Measurements from ENCODE around the gene TRAPPC3.

The TRAPPC3 gene

DNA sequence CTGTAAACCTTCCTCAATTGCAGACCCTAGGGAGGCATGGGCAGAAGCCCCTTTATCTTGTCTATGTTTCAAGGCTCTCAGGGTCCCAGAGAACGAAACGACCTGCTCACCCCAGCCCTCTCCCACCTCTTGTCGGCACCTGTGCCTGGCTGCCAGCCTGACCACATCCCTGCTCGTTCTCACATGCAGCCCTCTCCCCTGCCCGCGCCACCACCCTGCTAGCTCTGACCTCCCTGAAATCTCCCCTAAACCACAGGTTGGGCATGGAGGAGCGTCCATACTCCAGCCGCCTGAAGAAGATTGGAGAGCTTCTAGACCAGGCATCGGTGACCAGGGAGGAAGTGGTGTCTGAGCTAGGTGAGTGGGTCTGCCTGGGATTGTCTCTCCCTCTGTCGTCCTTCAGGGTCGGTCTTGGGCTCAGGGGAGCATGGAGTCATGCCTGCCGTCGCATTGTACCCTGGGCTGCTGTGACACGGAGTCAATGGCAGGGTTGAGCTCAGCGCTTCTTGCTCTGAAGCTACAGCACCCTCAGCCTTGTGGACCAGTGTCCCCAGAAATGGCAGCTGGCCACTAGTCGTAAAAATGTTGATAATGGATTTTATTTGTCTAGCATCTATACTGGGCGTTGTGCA lies 57.0 kb downstream of the TRAPPC3 start:
- TF ChIP-seq, protein P1, sequence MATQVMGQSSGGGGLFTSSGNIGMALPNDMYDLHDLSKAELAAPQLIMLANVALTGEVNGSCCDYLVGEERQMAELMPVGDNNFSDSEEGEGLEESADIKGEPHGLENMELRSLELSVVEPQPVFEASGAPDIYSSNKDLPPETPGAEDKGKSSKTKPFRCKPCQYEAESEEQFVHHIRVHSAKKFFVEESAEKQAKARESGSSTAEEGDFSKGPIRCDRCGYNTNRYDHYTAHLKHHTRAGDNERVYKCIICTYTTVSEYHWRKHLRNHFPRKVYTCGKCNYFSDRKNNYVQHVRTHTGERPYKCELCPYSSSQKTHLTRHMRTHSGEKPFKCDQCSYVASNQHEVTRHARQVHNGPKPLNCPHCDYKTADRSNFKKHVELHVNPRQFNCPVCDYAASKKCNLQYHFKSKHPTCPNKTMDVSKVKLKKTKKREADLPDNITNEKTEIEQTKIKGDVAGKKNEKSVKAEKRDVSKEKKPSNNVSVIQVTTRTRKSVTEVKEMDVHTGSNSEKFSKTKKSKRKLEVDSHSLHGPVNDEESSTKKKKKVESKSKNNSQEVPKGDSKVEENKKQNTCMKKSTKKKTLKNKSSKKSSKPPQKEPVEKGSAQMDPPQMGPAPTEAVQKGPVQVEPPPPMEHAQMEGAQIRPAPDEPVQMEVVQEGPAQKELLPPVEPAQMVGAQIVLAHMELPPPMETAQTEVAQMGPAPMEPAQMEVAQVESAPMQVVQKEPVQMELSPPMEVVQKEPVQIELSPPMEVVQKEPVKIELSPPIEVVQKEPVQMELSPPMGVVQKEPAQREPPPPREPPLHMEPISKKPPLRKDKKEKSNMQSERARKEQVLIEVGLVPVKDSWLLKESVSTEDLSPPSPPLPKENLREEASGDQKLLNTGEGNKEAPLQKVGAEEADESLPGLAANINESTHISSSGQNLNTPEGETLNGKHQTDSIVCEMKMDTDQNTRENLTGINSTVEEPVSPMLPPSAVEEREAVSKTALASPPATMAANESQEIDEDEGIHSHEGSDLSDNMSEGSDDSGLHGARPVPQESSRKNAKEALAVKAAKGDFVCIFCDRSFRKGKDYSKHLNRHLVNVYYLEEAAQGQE (IDR thresholded peaks at IDR 0.05; ENCODE audit: insufficient replicate concordance, low read depth), result no peak
- TF ChIP-seq, protein P2, sequence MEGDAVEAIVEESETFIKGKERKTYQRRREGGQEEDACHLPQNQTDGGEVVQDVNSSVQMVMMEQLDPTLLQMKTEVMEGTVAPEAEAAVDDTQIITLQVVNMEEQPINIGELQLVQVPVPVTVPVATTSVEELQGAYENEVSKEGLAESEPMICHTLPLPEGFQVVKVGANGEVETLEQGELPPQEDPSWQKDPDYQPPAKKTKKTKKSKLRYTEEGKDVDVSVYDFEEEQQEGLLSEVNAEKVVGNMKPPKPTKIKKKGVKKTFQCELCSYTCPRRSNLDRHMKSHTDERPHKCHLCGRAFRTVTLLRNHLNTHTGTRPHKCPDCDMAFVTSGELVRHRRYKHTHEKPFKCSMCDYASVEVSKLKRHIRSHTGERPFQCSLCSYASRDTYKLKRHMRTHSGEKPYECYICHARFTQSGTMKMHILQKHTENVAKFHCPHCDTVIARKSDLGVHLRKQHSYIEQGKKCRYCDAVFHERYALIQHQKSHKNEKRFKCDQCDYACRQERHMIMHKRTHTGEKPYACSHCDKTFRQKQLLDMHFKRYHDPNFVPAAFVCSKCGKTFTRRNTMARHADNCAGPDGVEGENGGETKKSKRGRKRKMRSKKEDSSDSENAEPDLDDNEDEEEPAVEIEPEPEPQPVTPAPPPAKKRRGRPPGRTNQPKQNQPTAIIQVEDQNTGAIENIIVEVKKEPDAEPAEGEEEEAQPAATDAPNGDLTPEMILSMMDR (IDR thresholded peaks at IDR 0.05; ENCODE audit: insufficient read depth, low read length), result no peak
- TF ChIP-seq GABPA (IDR thresholded peaks at IDR 0.05; ENCODE audit: low read depth) (no peak), SPI1 (IDR thresholded peaks at IDR 0.05; ENCODE audit: borderline replicate concordance, low read depth) (no peak), POLR2AphosphoS5 (IDR thresholded peaks at IDR 0.05; ENCODE audit: low read depth) (no peak)
- H3K27ac ChIP-seq (replicated peaks), result no peak overlapping the region
- no peak for DNase-seq (ENCODE audit: low read depth in 1 of 2, low spot score in 1 of 2)
- no peaks in the 10 kb centered on the region for H3K27me3 ChIP-seq (ENCODE audit: insufficient read depth, poor library complexity, severe bottlenecking)
- no peak overlapping the region for H3K4me3 ChIP-seq (replicated peaks; ENCODE audit: insufficient read depth, low read length)

DNA sequence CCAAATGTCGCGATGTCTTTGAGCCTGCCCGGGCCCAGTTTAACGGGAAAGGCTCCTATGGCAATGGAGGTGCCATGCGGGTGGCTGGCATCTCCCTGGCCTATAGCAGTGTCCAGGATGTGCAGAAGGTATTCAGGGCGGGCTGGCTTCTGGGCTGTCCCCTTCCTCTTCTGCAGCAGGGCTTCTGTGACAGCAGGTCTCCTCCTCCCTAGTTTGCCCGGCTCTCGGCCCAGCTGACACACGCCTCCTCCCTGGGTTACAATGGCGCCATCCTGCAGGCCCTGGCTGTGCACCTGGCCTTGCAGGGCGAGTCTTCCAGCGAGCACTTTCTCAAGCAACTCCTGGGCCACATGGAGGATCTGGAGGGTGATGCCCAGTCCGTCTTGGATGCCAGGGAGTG lies 57.6 kb downstream of the TRAPPC3 start:
- Histone ChIP-seq H3K27ac (replicated peaks) (no peak overlapping the region), H3K27me3 (ENCODE audit: insufficient read depth, poor library complexity, severe bottlenecking) (no peaks in the 10 kb centered on the region), H3K4me3 (replicated peaks; ENCODE audit: insufficient read depth, low read length) (no peak overlapping the region)
- TF ChIP-seq POLR2AphosphoS5 (IDR thresholded peaks at IDR 0.05; ENCODE audit: low read depth) (no peak), SPI1 (IDR thresholded peaks at IDR 0.05; ENCODE audit: borderline replicate concordance, low read depth) (no peak), GABPA (IDR thresholded peaks at IDR 0.05; ENCODE audit: low read depth) (no peak)
- TF ChIP-seq, protein P2 (IDR thresholded peaks at IDR 0.05; ENCODE audit: insufficient read depth, low read length), result no peak
- TF ChIP-seq, protein P1 (IDR thresholded peaks at IDR 0.05; ENCODE audit: insufficient replicate concordance, low read depth), result no peak
- no peak for DNase-seq (ENCODE audit: low read depth in 1 of 2, low spot score in 1 of 2)

- DNase-seq (ENCODE audit: low read depth in 1 of 2, low spot score in 1 of 2), result no peak
Measured at GRCh38 chr1:36091141-36091540, 58.1 kb downstream of the TRAPPC3 start.

More at GRCh38 chr1:36091141-36091540, 58.1 kb downstream of the TRAPPC3 start:
- H3K4me3 ChIP-seq (replicated peaks; ENCODE audit: insufficient read depth, low read length), result no peak overlapping the region
- H3K27me3 ChIP-seq (ENCODE audit: insufficient read depth, poor library complexity, severe bottlenecking), result no peaks in the 10 kb centered on the region
- no peak overlapping the region for H3K27ac ChIP-seq (replicated peaks)
- TF ChIP-seq SPI1 (IDR thresholded peaks at IDR 0.05; ENCODE audit: borderline replicate concordance, low read depth), result no peak
- TF ChIP-seq, protein P2 (IDR thresholded peaks at IDR 0.05; ENCODE audit: insufficient read depth, low read length), result no peak
- TF ChIP-seq GABPA (IDR thresholded peaks at IDR 0.05; ENCODE audit: low read depth), result no peak
- TF ChIP-seq, protein P1 (IDR thresholded peaks at IDR 0.05; ENCODE audit: insufficient replicate concordance, low read depth), result no peak
- TF ChIP-seq POLR2AphosphoS5 (IDR thresholded peaks at IDR 0.05; ENCODE audit: low read depth), result no peak

Measured in HL-60 (cell line).